ENCODE results near the gene APPBP2.
"Not testable (repeated sequence)": the region's sequence is repeated elsewhere in the genome, so short reads cannot be mapped to it uniquely, and the experiment has no call there.

The APPBP2 gene

GRCh38 chr17:60422162-60422665 lies 103.8 kb downstream of the APPBP2 start, which contains the start of gene CHCT1:
CHCT1 (plus strand) TSS chr17:60422489; CDS start chr17:60422593, 104 bp downstream.
- H3K27ac ChIP-seq = no peak within 1 kb of the TSS
- no peak for TF ChIP-seq ZFX (IDR thresholded peaks at IDR 0.05; ENCODE audit: borderline replicate concordance)
- TF ChIP-seq, protein P1, sequence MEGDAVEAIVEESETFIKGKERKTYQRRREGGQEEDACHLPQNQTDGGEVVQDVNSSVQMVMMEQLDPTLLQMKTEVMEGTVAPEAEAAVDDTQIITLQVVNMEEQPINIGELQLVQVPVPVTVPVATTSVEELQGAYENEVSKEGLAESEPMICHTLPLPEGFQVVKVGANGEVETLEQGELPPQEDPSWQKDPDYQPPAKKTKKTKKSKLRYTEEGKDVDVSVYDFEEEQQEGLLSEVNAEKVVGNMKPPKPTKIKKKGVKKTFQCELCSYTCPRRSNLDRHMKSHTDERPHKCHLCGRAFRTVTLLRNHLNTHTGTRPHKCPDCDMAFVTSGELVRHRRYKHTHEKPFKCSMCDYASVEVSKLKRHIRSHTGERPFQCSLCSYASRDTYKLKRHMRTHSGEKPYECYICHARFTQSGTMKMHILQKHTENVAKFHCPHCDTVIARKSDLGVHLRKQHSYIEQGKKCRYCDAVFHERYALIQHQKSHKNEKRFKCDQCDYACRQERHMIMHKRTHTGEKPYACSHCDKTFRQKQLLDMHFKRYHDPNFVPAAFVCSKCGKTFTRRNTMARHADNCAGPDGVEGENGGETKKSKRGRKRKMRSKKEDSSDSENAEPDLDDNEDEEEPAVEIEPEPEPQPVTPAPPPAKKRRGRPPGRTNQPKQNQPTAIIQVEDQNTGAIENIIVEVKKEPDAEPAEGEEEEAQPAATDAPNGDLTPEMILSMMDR (IDR thresholded peaks at IDR 0.05) = no peak

GRCh38 chr17:60421273-60422161 lies 104.5 kb downstream of the APPBP2 start:
- TF ChIP-seq ZFX (IDR thresholded peaks at IDR 0.05; ENCODE audit: borderline replicate concordance) = no peak
- TF ChIP-seq, protein P1 (IDR thresholded peaks at IDR 0.05) = peak; percentile 96
- no peak overlapping the region for H3K27ac ChIP-seq

DNA sequence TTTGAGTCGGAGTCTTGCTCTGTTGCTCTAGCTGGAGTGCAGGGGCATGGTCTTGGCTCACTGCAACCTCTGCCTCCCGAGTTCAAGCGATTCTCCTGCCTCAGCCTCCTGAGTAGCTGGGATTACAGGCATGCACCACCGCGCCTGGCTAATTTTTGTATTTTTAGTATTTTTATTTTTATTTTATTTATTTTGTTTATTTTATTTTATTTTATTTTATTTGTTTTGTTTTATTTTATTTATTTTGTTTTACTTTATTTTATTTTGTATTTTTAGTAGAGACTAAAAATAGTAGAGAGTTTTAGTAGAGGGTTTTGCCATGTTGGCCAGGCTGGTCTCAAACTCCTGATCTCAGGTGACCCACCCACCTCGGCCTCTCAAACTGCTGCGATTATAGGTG lies 106.2 kb downstream of the APPBP2 start:
- not testable (repeated sequence) for H3K27ac ChIP-seq

GRCh38 chr17:60419003-60419402 lies 107.0 kb downstream of the APPBP2 start:
- H3K27ac ChIP-seq = not testable (repeated sequence)

DNA sequence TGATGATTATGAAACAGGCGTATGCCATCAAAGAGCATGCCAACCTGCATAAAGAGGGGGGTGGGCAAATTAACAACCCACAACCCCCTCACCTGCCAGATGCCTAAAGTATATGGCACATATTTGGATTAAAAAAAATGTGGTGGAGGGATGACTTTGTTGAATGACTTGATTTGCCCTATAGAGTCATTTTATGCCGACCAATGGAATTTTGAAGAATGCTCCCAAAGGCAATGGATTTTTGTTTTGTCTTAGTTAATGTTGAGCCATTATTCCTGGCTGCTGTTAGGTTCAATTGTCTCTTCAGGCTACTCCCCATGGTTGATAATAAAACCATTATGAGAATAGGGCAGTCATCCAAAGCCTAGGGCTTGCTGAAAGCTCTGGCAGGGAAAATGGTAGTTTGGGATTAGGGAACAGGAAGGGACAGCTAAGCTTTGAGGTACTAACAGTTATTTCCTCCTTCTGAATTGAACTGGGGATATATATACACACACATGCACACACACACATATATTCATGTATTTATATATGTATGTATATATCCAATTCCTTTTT lies 109.6 kb downstream of the APPBP2 start:
- TF ChIP-seq ZFX (IDR thresholded peaks at IDR 0.05; ENCODE audit: borderline replicate concordance) = no peak
- TF ChIP-seq, protein P1 (IDR thresholded peaks at IDR 0.05) = no peak
- H3K27ac ChIP-seq = no peak overlapping the region

DNA sequence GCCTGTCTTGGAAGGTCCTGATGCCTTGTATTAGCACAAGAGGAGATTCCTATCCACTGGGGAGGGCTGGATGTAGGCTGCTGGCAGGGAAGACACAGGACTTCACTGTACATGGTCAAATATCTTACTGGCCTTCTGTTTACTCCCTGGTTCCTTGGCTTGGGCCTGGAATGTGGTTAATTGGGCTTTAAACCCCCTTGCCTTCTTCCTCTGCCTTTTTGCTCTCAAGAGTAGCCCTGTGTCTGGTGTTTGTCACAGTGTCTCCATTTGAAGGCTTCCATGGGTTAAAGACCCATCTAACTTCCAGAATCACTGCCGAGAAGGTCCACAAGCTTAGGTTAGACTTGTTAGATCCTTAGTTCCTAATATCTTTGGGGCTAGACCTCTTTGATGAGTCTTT lies 110.9 kb downstream of the APPBP2 start:
- no peak overlapping the region for H3K27ac ChIP-seq
- TF ChIP-seq ZFX (IDR thresholded peaks at IDR 0.05; ENCODE audit: borderline replicate concordance) = no peak
- TF ChIP-seq, protein P1 (IDR thresholded peaks at IDR 0.05) = no peak

GRCh38 chr17:60412701-60413100 lies 113.3 kb downstream of the APPBP2 start:
- TF ChIP-seq ZFX (IDR thresholded peaks at IDR 0.05; ENCODE audit: borderline replicate concordance) = no peak
- TF ChIP-seq, protein P1 (IDR thresholded peaks at IDR 0.05) = no peak
- H3K27ac ChIP-seq = no peak overlapping the region

GRCh38 chr17:60410001-60410400 lies 116.0 kb downstream of the APPBP2 start:
- TF ChIP-seq, protein P1 (IDR thresholded peaks at IDR 0.05) = no peak
- no peak for TF ChIP-seq ZFX (IDR thresholded peaks at IDR 0.05; ENCODE audit: borderline replicate concordance)

More at GRCh38 chr17:60410001-60410400, 116.0 kb downstream of the APPBP2 start:
- H3K27ac ChIP-seq = no peak overlapping the region

Data from 22Rv1 (cell line).